ENCODE measurements around the gene JAG1.

The JAG1 gene

GRCh38 chr20:10667560-10668167 lies 6.1 kb downstream of the JAG1 start:
- no peak for DNase-seq (ENCODE audit: low spot score)

GRCh38 chr20:10667077-10667401 lies 6.8 kb downstream of the JAG1 start:
- DNase-seq (ENCODE audit: low spot score) = no peak

GRCh38 chr20:10666221-10667076 lies 7.3 kb downstream of the JAG1 start:
- DNase-seq (ENCODE audit: low spot score) = no peak

- DNase-seq (ENCODE audit: low spot score) = no peak
Observed at GRCh38 chr20:10665791-10666190, 8.0 kb downstream of the JAG1 start.

GRCh38 chr20:10665027-10665561 lies 8.7 kb downstream of the JAG1 start:
- no peak for DNase-seq (ENCODE audit: low spot score)

GRCh38 chr20:10663756-10664155 lies 10.0 kb downstream of the JAG1 start:
- no peak for DNase-seq (ENCODE audit: low spot score)

- DNase-seq (ENCODE audit: low spot score) = no peak
Observed at GRCh38 chr20:10662661-10663458, 10.9 kb downstream of the JAG1 start.

- no peak for DNase-seq (ENCODE audit: low spot score)
Observed at GRCh38 chr20:10662151-10662550, 11.6 kb downstream of the JAG1 start.

- no peak for DNase-seq (ENCODE audit: low spot score)
Observed at GRCh38 chr20:10661261-10661660, 12.5 kb downstream of the JAG1 start.

GRCh38 chr20:10660661-10661060 lies 13.1 kb downstream of the JAG1 start:
- DNase-seq (ENCODE audit: low spot score) = no peak

- DNase-seq (ENCODE audit: low spot score) = no peak
Observed at GRCh38 chr20:10659651-10660601, 13.9 kb downstream of the JAG1 start.

- DNase-seq (ENCODE audit: low spot score) = no peak
Observed at GRCh38 chr20:10658876-10659632, 14.7 kb downstream of the JAG1 start.

GRCh38 chr20:10658051-10658823 lies 15.6 kb downstream of the JAG1 start:
- DNase-seq (ENCODE audit: low spot score) = no peak

GRCh38 chr20:10657453-10657852 lies 16.3 kb downstream of the JAG1 start:
- DNase-seq (ENCODE audit: low spot score) = no peak

GRCh38 chr20:10655720-10656669 lies 17.8 kb downstream of the JAG1 start:
- no peak for DNase-seq (ENCODE audit: low spot score)

- DNase-seq (ENCODE audit: low spot score) = no peak
Observed at GRCh38 chr20:10654630-10655029, 19.2 kb downstream of the JAG1 start.

GRCh38 chr20:10654250-10654610 lies 19.6 kb downstream of the JAG1 start:
- DNase-seq (ENCODE audit: low spot score) = no peak

- DNase-seq (ENCODE audit: low spot score) = no peak
Observed at GRCh38 chr20:10653599-10654249, 20.1 kb downstream of the JAG1 start.
